HEK293 (cell line): ENCODE results near the gene SLU7.

ENCODE experiments used
- CTCF ChIA-PET: fragments of 350-600 bp; formaldehyde crosslinking; extraction: SDS; loops from one replicate; lab custom pipeline; 2021; ENCODE audit warnings: antibody characterized with exemption; lab: Yijun Ruan, JAX
- POLR2A ChIA-PET: fragments of 300-600 bp; formaldehyde crosslinking; extraction: SDS; loops from one replicate; lab custom pipeline; 2020; ENCODE audit warnings: antibody characterized with exemption, inconsistent platforms; lab: Yijun Ruan, JAX
- H3K27ac ChIP-seq: fragments of 200-500 bp; sonication (Bioruptor generic); 2 replicates; pipeline ENCODE4 v1.5.1; 2014; ENCODE audit warnings: low read depth, low read length, control low read depth, inconsistent platforms; ENCODE audit errors: extremely low read depth
- H3K36me3 ChIP-seq, 2 experiments: fragments of 200-500 bp in 1 of 2; sonication (Bioruptor generic) in 1 of 2; 1 replicate in 1 of 2; 2 replicates in 1 of 2; pipeline ENCODE4 v1.5.1; 2014 to 2017; ENCODE audit warnings: inconsistent platforms in 2 of 2, low read length in 2 of 2; ENCODE audit not compliant: control insufficient read depth in 2 of 2, insufficient read depth in 1 of 2
- H3K4me1 ChIP-seq: fragments of 200-500 bp; sonication (Bioruptor generic); 2 replicates; pipeline ENCODE4 v1.5.1; 2014; ENCODE audit warnings: mild to moderate bottlenecking, low read length, inconsistent platforms; ENCODE audit not compliant: control insufficient read depth, insufficient read depth
- H3K4me3 ChIP-seq: 2 replicates; pipeline ENCODE4 v1.5.1; 2011; ENCODE audit warnings: low read depth, mild to moderate bottlenecking, control low read depth, low read length, moderate library complexity
- H3K9me3 ChIP-seq: fragments of 200-500 bp; sonication (Bioruptor generic); 2 replicates; pipeline ENCODE4 v1.5.1; 2014; ENCODE audit warnings: low read depth, low read length, inconsistent platforms; ENCODE audit not compliant: control insufficient read depth, insufficient read depth
- AEBP2 ChIP-seq: fragments of 450-650 bp; formaldehyde crosslinking; IDR thresholded peaks from 2 replicates; pipeline ENCODE4 v1.5.1; 2016; ENCODE audit warnings: missing biosample characterization, missing genetic modification characterization, borderline replicate concordance
- BCL6B ChIP-seq: fragments of 450-650 bp; formaldehyde crosslinking; IDR thresholded peaks from 2 replicates; pipeline ENCODE4 v1.5.1; 2017; ENCODE audit warnings: missing biosample characterization, missing genetic modification characterization
- KLF17 ChIP-seq: fragments of 450-650 bp; formaldehyde crosslinking; IDR thresholded peaks from 2 replicates; pipeline ENCODE4 v1.5.1; 2016; ENCODE audit warnings: missing biosample characterization, missing genetic modification characterization
- MYNN ChIP-seq: fragments of 450-650 bp; formaldehyde crosslinking; IDR thresholded peaks from 2 replicates; pipeline ENCODE4 v1.5.1; 2016; ENCODE audit warnings: missing biosample characterization, missing genetic modification characterization, borderline replicate concordance
- REPIN1 ChIP-seq: fragments of 450-650 bp; formaldehyde crosslinking; IDR thresholded peaks from 2 replicates; pipeline ENCODE4 v1.5.1; 2017; ENCODE audit warnings: missing biosample characterization, missing genetic modification characterization, low read depth
- SETDB1 ChIP-seq: IDR thresholded peaks from one replicate; pipeline ENCODE4 v1.6.1; 2017; ENCODE audit warnings: mild to moderate bottlenecking, low read length, moderate library complexity, mixed read lengths; ENCODE audit not compliant: insufficient read length
- ZBTB49 ChIP-seq: fragments of 450-650 bp; formaldehyde crosslinking; IDR thresholded peaks from 2 replicates; pipeline ENCODE4 v1.5.1; 2016; ENCODE audit warnings: missing biosample characterization, missing genetic modification characterization, low read depth
- ZNF132 ChIP-seq: fragments of 450-650 bp; formaldehyde crosslinking; IDR thresholded peaks from 2 replicates; pipeline ENCODE4 v1.5.1; 2017; ENCODE audit warnings: missing biosample characterization, missing genetic modification characterization, borderline replicate concordance
- ZNF175 ChIP-seq: fragments of 450-650 bp; formaldehyde crosslinking; IDR thresholded peaks from 2 replicates; pipeline ENCODE4 v1.5.1; 2016; ENCODE audit warnings: missing biosample characterization, missing genetic modification characterization
- ZNF184 ChIP-seq: fragments of 450-650 bp; IDR thresholded peaks from 2 replicates; pipeline ENCODE4 v1.5.1; 2018; ENCODE audit warnings: missing biosample characterization, mild to moderate bottlenecking, missing genetic modification characterization
- ZNF214 ChIP-seq: fragments of 450-650 bp; formaldehyde crosslinking; IDR thresholded peaks from 2 replicates; pipeline ENCODE4 v1.5.1; 2017; ENCODE audit warnings: missing biosample characterization, mild to moderate bottlenecking, missing genetic modification characterization, borderline replicate concordance
- ZNF280D ChIP-seq: fragments of 450-650 bp; formaldehyde crosslinking; IDR thresholded peaks from 2 replicates; pipeline ENCODE4 v1.5.1; 2016; ENCODE audit warnings: missing biosample characterization, missing genetic modification characterization
- ZNF292 ChIP-seq: fragments of 450-650 bp; formaldehyde crosslinking; IDR thresholded peaks from 2 replicates; pipeline ENCODE4 v1.5.1; 2016; ENCODE audit warnings: low read depth, missing biosample characterization, missing genetic modification characterization, borderline replicate concordance
- ZNF311 ChIP-seq: fragments of 450-650 bp; formaldehyde crosslinking; IDR thresholded peaks from 2 replicates; pipeline ENCODE4 v1.5.1; 2017; ENCODE audit warnings: missing biosample characterization, missing genetic modification characterization, borderline replicate concordance
- ZNF433 ChIP-seq: fragments of 450-650 bp; formaldehyde crosslinking; IDR thresholded peaks from 2 replicates; pipeline ENCODE4 v1.5.1; 2016; ENCODE audit warnings: missing biosample characterization, missing genetic modification characterization, low read depth
- ZNF473 ChIP-seq: fragments of 450-650 bp; formaldehyde crosslinking; IDR thresholded peaks from 2 replicates; pipeline ENCODE4 v1.5.1; 2017; ENCODE audit warnings: missing biosample characterization, missing genetic modification characterization
- ZNF488 ChIP-seq: fragments of 450-650 bp; formaldehyde crosslinking; IDR thresholded peaks from 2 replicates; pipeline ENCODE4 v1.5.1; 2016; ENCODE audit warnings: missing biosample characterization, missing genetic modification characterization
- ZNF513 ChIP-seq: fragments of 450-650 bp; IDR thresholded peaks from 2 replicates; pipeline ENCODE4 v1.5.1; 2018; ENCODE audit warnings: missing biosample characterization, missing genetic modification characterization
- ZNF530 ChIP-seq: fragments of 450-650 bp; formaldehyde crosslinking; IDR thresholded peaks from 2 replicates; pipeline ENCODE4 v1.5.1; 2016; ENCODE audit warnings: low read depth, missing biosample characterization, missing genetic modification characterization
- ZNF548 ChIP-seq: fragments of 450-650 bp; formaldehyde crosslinking; IDR thresholded peaks from 2 replicates; pipeline ENCODE4 v1.5.1; 2016; ENCODE audit warnings: missing biosample characterization, missing genetic modification characterization

Gene SLU7

GRCh38 chr5:160378330-160378729, 40.6 kb downstream of the SLU7 start:
- Histone ChIP-seq H3K4me3 (no peak overlapping the region), H3K4me1 (no peaks in the 10 kb centered on the region), H3K27ac (no peak overlapping the region), H3K36me3 (no peaks in the 10 kb centered on the region), H3K9me3 (no peaks in the 10 kb centered on the region)
- POLR2A ChIA-PET, result no interaction called here
- CTCF ChIA-PET, result interaction anchor here (0.6 to 2.8 kb wide), 3 partner anchors 12 to 1062 kb away, joined by 3 to 12 read pairs (median 4); no protein-coding TSS in a partner anchor
- TF ChIP-seq ZBTB49 (tag by site-specific recombination), result no peak
- TF ChIP-seq BCL6B (tag by site-specific recombination), result no peak
- TF ChIP-seq KLF17 (tag by site-specific recombination), result no peak
- TF ChIP-seq ZNF311, result no peak
- no peak for TF ChIP-seq ZNF488 (tag by site-specific recombination)
- no peak for TF ChIP-seq ZNF214 (tag by site-specific recombination)
- no peak for TF ChIP-seq REPIN1 (tag by site-specific recombination)
- TF ChIP-seq ZNF184 (tag by site-specific recombination), result no peak
- no peak for TF ChIP-seq SETDB1
- no peak for TF ChIP-seq ZNF530 (tag by site-specific recombination)
- TF ChIP-seq ZNF473, result no peak

- Histone ChIP-seq H3K27ac (no peak overlapping the region), H3K9me3 (no peaks in the 10 kb centered on the region), H3K4me3 (no peak overlapping the region), H3K36me3 (no peaks in the 10 kb centered on the region), H3K4me1 (no peaks in the 10 kb centered on the region)
- ChIA-PET CTCF (interaction anchor here (0.7 to 2.8 kb wide), 2 partner anchors 13 to 1061 kb away, joined by 3 to 12 read pairs; no protein-coding TSS in a partner anchor), POLR2A (interaction anchor here (0.6 kb wide), 1 partner anchor 22 kb away, joined by 3 read pairs; no protein-coding TSS in a partner anchor)
- TF ChIP-seq ZNF132 (tag by site-specific recombination) (no peak), SETDB1 (no peak), MYNN (tag by site-specific recombination) (no peak), ZNF292 (no peak), ZNF175 (tag by site-specific recombination) (no peak), ZNF280D (tag by site-specific recombination) (no peak), AEBP2 (no peak), ZNF433 (tag by site-specific recombination) (no peak), ZNF548 (tag by site-specific recombination) (no peak), ZNF513 (tag by site-specific recombination) (no peak)
These were observed 41.2 kb downstream of the SLU7 start for GRCh38 chr5:160377651-160378050.
